Activated naive CD8-positive, alpha-beta T cell treated with anti-CD3 and anti-CD28 coated beads, Interleukin-2, amount 10 ng/mL, durations not matched to agents 7 days and 5 days (primary cell): ENCODE results near the gene SIAH3. TPM values are rescaled to one million over a fixed set of nuclear protein-coding genes. Genes with fewer than 3 reads are reported as not detected.

ENCODE experiments used
- ATAC-seq: fragments of 150-1000 bp; cut with Tn5 transposase; one replicate; pipeline ENCODE4 v1.10.0; 2021; ENCODE audit warnings: low read depth, moderate library complexity
- POLR2A ChIA-PET: fragments of 350-600 bp; sonication (Branson Sonifier 250); formaldehyde crosslinking; loops from one replicate; lab custom pipeline; 2021; ENCODE audit warnings: antibody characterized with exemption; lab: Charles Lee
- DNase-seq: peaks from one replicate; pipeline ENCODE4 v3.0.0; 2021
- H3K27ac Mint-ChIP-seq: one replicate; pipeline ENCODE4 v1.8.0; 2022; ENCODE audit warnings: mild to moderate bottlenecking, mixed read lengths
- H3K27me3 Mint-ChIP-seq: one replicate; pipeline ENCODE4 v1.8.0; 2022; ENCODE audit warnings: mild to moderate bottlenecking, moderate library complexity, mixed read lengths
- H3K36me3 Mint-ChIP-seq: one replicate; pipeline ENCODE4 v1.8.0; 2021; ENCODE audit warnings: mild to moderate bottlenecking, mixed read lengths
- H3K4me1 Mint-ChIP-seq: one replicate; pipeline ENCODE4 v1.8.0; 2021; ENCODE audit warnings: mixed read lengths
- H3K4me3 Mint-ChIP-seq: one replicate; pipeline ENCODE4 v1.8.0; 2022; ENCODE audit warnings: mild to moderate bottlenecking, moderate library complexity, mixed read lengths
- H3K9me3 Mint-ChIP-seq: one replicate; pipeline ENCODE4 v1.8.0; 2021; ENCODE audit warnings: mixed read lengths
- total RNA-seq, 2 experiments: library from RNA; stranded (reverse); gene quantifications; one replicate each; pipeline ENCODE4 v1.2.3, GENCODE V29; 2021

The SIAH3 gene
- under 1 TPM; 0.36 to 0.62 TPM for total RNA-seq

- H3K36me3 Mint-ChIP-seq, result peaks cover 2% of the 10 kb centered on the region
- peak within 1 kb of the TSS; percentile 80 for H3K4me3 Mint-ChIP-seq
- H3K4me1 Mint-ChIP-seq, result peaks cover 35% of the 10 kb centered on the region
- peak; percentile 19 for ATAC-seq
- H3K27ac Mint-ChIP-seq, result peak within 1 kb of the TSS; percentile 13
- H3K27me3 Mint-ChIP-seq, result peaks cover 45% of the 10 kb centered on the region
- peak; percentile 37 for DNase-seq
- POLR2A ChIA-PET, result no interaction called here
- peaks cover 5% of the 10 kb centered on the region for H3K9me3 Mint-ChIP-seq
These were observed at the start of gene SIAH3 for GRCh38 chr13:45851171-45851921. Gene SIAH3 (minus strand): TSS chr13:45851753. CDS start chr13:45851629, 124 bp downstream.

GRCh38 chr13:45899406-45899805 lies 47.9 kb upstream of the SIAH3 start:
- POLR2A ChIA-PET, result no interaction called here
- Mint-ChIP-seq H3K27me3 (peaks cover 12% of the 10 kb centered on the region), H3K4me3 (no peak overlapping the region), H3K4me1 (no peaks in the 10 kb centered on the region), H3K9me3 (no peaks in the 10 kb centered on the region), H3K36me3 (no peaks in the 10 kb centered on the region), H3K27ac (no peak overlapping the region)
- DNase-seq (no peak), ATAC-seq (no peak)

- Mint-ChIP-seq H3K4me3 (no peak overlapping the region), H3K9me3 (no peaks in the 10 kb centered on the region), H3K27ac (no peak overlapping the region), H3K27me3 (peaks cover 12% of the 10 kb centered on the region), H3K4me1 (no peaks in the 10 kb centered on the region), H3K36me3 (no peaks in the 10 kb centered on the region)
- ATAC-seq (no peak), DNase-seq (no peak)
- POLR2A ChIA-PET, result no interaction called here
These were observed 46.0 kb upstream of the SIAH3 start for GRCh38 chr13:45897562-45897961.

GRCh38 chr13:45896285-45896684 lies 44.7 kb upstream of the SIAH3 start:
- Mint-ChIP-seq H3K4me3 (no peak overlapping the region), H3K4me1 (no peaks in the 10 kb centered on the region), H3K9me3 (no peaks in the 10 kb centered on the region), H3K36me3 (no peaks in the 10 kb centered on the region), H3K27ac (no peak overlapping the region), H3K27me3 (peaks cover 12% of the 10 kb centered on the region)
- DNase-seq (no peak), ATAC-seq (no peak)
- POLR2A ChIA-PET, result no interaction called here

- POLR2A ChIA-PET, result no interaction called here
- ATAC-seq (no peak), DNase-seq (no peak)
- no peaks in the 10 kb centered on the region for H3K36me3 Mint-ChIP-seq
- H3K27me3 Mint-ChIP-seq, result peaks cover 12% of the 10 kb centered on the region
- no peak overlapping the region for H3K27ac Mint-ChIP-seq
- no peak overlapping the region for H3K4me3 Mint-ChIP-seq
- no peaks in the 10 kb centered on the region for H3K9me3 Mint-ChIP-seq
- no peaks in the 10 kb centered on the region for H3K4me1 Mint-ChIP-seq
These were observed 44.3 kb upstream of the SIAH3 start for GRCh38 chr13:45895881-45896280.

- H3K9me3 Mint-ChIP-seq, result no peaks in the 10 kb centered on the region
- ATAC-seq, result no peak
- DNase-seq, result no peak
- peaks cover 5% of the 10 kb centered on the region for H3K27me3 Mint-ChIP-seq
- H3K4me3 Mint-ChIP-seq, result no peak overlapping the region
- POLR2A ChIA-PET, result no interaction called here
- H3K36me3 Mint-ChIP-seq, result no peaks in the 10 kb centered on the region
- no peak overlapping the region for H3K27ac Mint-ChIP-seq
- H3K4me1 Mint-ChIP-seq, result no peaks in the 10 kb centered on the region
These were observed 41.0 kb upstream of the SIAH3 start for GRCh38 chr13:45892513-45892912.

GRCh38 chr13:45889590-45890243 lies 38.2 kb upstream of the SIAH3 start:
- Mint-ChIP-seq H3K9me3 (no peaks in the 10 kb centered on the region), H3K4me3 (no peak overlapping the region), H3K27ac (no peak overlapping the region), H3K4me1 (no peaks in the 10 kb centered on the region), H3K36me3 (no peaks in the 10 kb centered on the region), H3K27me3 (peaks cover 2% of the 10 kb centered on the region)
- DNase-seq, result no peak
- POLR2A ChIA-PET, result no interaction called here
- ATAC-seq, result no peak

GRCh38 chr13:45886466-45886865 lies 34.9 kb upstream of the SIAH3 start:
- Mint-ChIP-seq H3K27me3 (peaks cover 5% of the 10 kb centered on the region), H3K27ac (no peak overlapping the region), H3K9me3 (no peaks in the 10 kb centered on the region), H3K36me3 (no peaks in the 10 kb centered on the region), H3K4me3 (no peak overlapping the region), H3K4me1 (no peaks in the 10 kb centered on the region)
- POLR2A ChIA-PET, result interaction anchor here (0.6 kb wide), 1 partner anchor 16 kb away, joined by 3 read pairs; no protein-coding TSS in a partner anchor
- ATAC-seq (no peak), DNase-seq (no peak)

GRCh38 chr13:45885194-45885593 lies 33.6 kb upstream of the SIAH3 start:
- H3K4me1 Mint-ChIP-seq, result no peaks in the 10 kb centered on the region
- DNase-seq (no peak), ATAC-seq (no peak)
- no peaks in the 10 kb centered on the region for H3K36me3 Mint-ChIP-seq
- POLR2A ChIA-PET, result no interaction called here
- peaks cover 10% of the 10 kb centered on the region for H3K27me3 Mint-ChIP-seq
- H3K4me3 Mint-ChIP-seq, result no peak overlapping the region
- no peaks in the 10 kb centered on the region for H3K9me3 Mint-ChIP-seq
- H3K27ac Mint-ChIP-seq, result no peak overlapping the region

GRCh38 chr13:45882626-45883025 lies 31.1 kb upstream of the SIAH3 start:
- Mint-ChIP-seq H3K27ac (no peak overlapping the region), H3K4me3 (no peak overlapping the region), H3K4me1 (no peaks in the 10 kb centered on the region), H3K27me3 (peaks cover 10% of the 10 kb centered on the region), H3K9me3 (no peaks in the 10 kb centered on the region), H3K36me3 (no peaks in the 10 kb centered on the region)
- DNase-seq, result no peak
- POLR2A ChIA-PET, result no interaction called here
- no peak for ATAC-seq

GRCh38 chr13:45881353-45881752 lies 29.8 kb upstream of the SIAH3 start:
- peaks cover 10% of the 10 kb centered on the region for H3K27me3 Mint-ChIP-seq
- no peak for ATAC-seq
- no peak for DNase-seq
- POLR2A ChIA-PET, result no interaction called here
- H3K27ac Mint-ChIP-seq, result no peak overlapping the region
- H3K9me3 Mint-ChIP-seq, result no peaks in the 10 kb centered on the region
- H3K36me3 Mint-ChIP-seq, result no peaks in the 10 kb centered on the region
- no peak overlapping the region for H3K4me3 Mint-ChIP-seq
- H3K4me1 Mint-ChIP-seq, result no peaks in the 10 kb centered on the region

- DNase-seq (no peak), ATAC-seq (no peak)
- H3K4me1 Mint-ChIP-seq, result no peaks in the 10 kb centered on the region
- POLR2A ChIA-PET, result no interaction called here
- H3K27ac Mint-ChIP-seq, result no peak overlapping the region
- H3K36me3 Mint-ChIP-seq, result no peaks in the 10 kb centered on the region
- H3K27me3 Mint-ChIP-seq, result peaks cover 9% of the 10 kb centered on the region
- no peaks in the 10 kb centered on the region for H3K9me3 Mint-ChIP-seq
- no peak overlapping the region for H3K4me3 Mint-ChIP-seq
These were observed 28.7 kb upstream of the SIAH3 start for GRCh38 chr13:45880242-45880641.

- H3K36me3 Mint-ChIP-seq, result no peaks in the 10 kb centered on the region
- H3K4me1 Mint-ChIP-seq, result no peaks in the 10 kb centered on the region
- POLR2A ChIA-PET, result no interaction called here
- no peak overlapping the region for H3K4me3 Mint-ChIP-seq
- H3K27ac Mint-ChIP-seq, result no peak overlapping the region
- peaks cover 7% of the 10 kb centered on the region for H3K27me3 Mint-ChIP-seq
- DNase-seq (no peak), ATAC-seq (no peak)
- H3K9me3 Mint-ChIP-seq, result no peaks in the 10 kb centered on the region
These were observed 28.1 kb upstream of the SIAH3 start for GRCh38 chr13:45879666-45880065.

GRCh38 chr13:45878966-45879365 lies 27.4 kb upstream of the SIAH3 start:
- Mint-ChIP-seq H3K4me3 (no peak overlapping the region), H3K9me3 (no peaks in the 10 kb centered on the region), H3K27ac (no peak overlapping the region), H3K27me3 (peaks cover 4% of the 10 kb centered on the region), H3K4me1 (no peaks in the 10 kb centered on the region), H3K36me3 (no peaks in the 10 kb centered on the region)
- no peak for DNase-seq
- POLR2A ChIA-PET, result no interaction called here
- no peak for ATAC-seq
